GM12878 (cell line): ENCODE measurements around the gene EEF1G. TPM values are rescaled to one million over a fixed set of nuclear protein-coding genes. Genes with fewer than 3 reads are reported as not detected.

Experiments
- ATAC-seq: fragments of 200-7000 bp; cut with Tn5 transposase; 3 replicates; pipeline ENCODE4 v1.9.1; 2020; ENCODE audit warnings: mild to moderate bottlenecking, moderate library complexity
- BruUV-seq: library from RNA; stranded (reverse); fragments of 400-500 nt; replicated peaks from 2 replicates; lab custom pipeline; 2021; lab: Mats Ljungman, UMichigan
- CTCF ChIA-PET: fragments of 300-600 bp; sonication (Branson Sonifier 250); formaldehyde crosslinking; extraction: SDS; loops from one replicate; lab custom pipeline; 2021; ENCODE audit warnings: inconsistent platforms; lab: Yijun Ruan, JAX
- POLR2A ChIA-PET: fragments of 350-600 bp; formaldehyde crosslinking; extraction: SDS; loops from one replicate; lab custom pipeline; 2021; ENCODE audit warnings: inconsistent platforms; lab: Charles Lee
- RAD21 ChIA-PET: fragments of 300-600 bp; sonication (Branson Sonifier 250); formaldehyde crosslinking; loops from one replicate; lab custom pipeline; 2023; ENCODE audit warnings: antibody characterized with exemption; ENCODE audit not compliant: unreplicated experiment; lab: Charles Lee
- SMC1A ChIA-PET: fragments of 300-600 bp; sonication (Branson Sonifier 250); formaldehyde crosslinking; loops from one replicate; lab custom pipeline; 2023; ENCODE audit not compliant: unreplicated experiment, uncharacterized antibody; lab: Charles Lee
- DNase-seq: peaks from one replicate; pipeline ENCODE4 v3.0.0-alpha.2; 2011; ENCODE audit warnings: low read depth, low spot score
- FAIRE-seq: peaks from 3 replicates; lab custom pipeline; 2011; peaks lifted over from hg19 to GRCh38; lab: Jason Lieb, UNC
- H2AFZ ChIP-seq: 2 replicates; pipeline ENCODE4 v1.6.0; 2011; ENCODE audit warnings: low read depth, low read length, control low read depth; ENCODE audit not compliant: control insufficient read depth
- H3K27ac ChIP-seq: 2 replicates; pipeline ENCODE4 v1.5.1; 2011; ENCODE audit warnings: control low read depth; ENCODE audit not compliant: control insufficient read depth, insufficient read depth
- H3K27me3 ChIP-seq, 2 experiments: replicated peaks in 1 of 2; 2 replicates each; pipeline versions ENCODE4 v1.6.0 to v1.6.1; 2011; ENCODE audit warnings: low read length in 1 of 2; ENCODE audit not compliant: control insufficient read depth in 2 of 2, insufficient read depth in 2 of 2
- H3K36me3 ChIP-seq, 2 experiments: 2 replicates each; pipeline ENCODE4 v1.5.1; 2011; ENCODE audit warnings: low read length in 1 of 2; ENCODE audit not compliant: control insufficient read depth in 2 of 2, insufficient read depth in 2 of 2
- H3K4me1 ChIP-seq: 2 replicates; pipeline ENCODE4 v1.6.1; 2011; ENCODE audit warnings: mild to moderate bottlenecking, low read length, moderate library complexity, mixed read lengths; ENCODE audit not compliant: control insufficient read depth, insufficient read depth
- H3K4me2 ChIP-seq: 2 replicates; pipeline ENCODE4 v1.6.0; 2011; ENCODE audit warnings: control low read depth; ENCODE audit not compliant: control insufficient read depth, insufficient read depth
- H3K4me3 ChIP-seq: fragments of 200-600 bp; sonication (generic); 2 replicates; pipeline ENCODE4 v1.5.1; 2016
- H3K79me2 ChIP-seq: 2 replicates; pipeline ENCODE4 v1.6.0; 2011; ENCODE audit warnings: low read length; ENCODE audit not compliant: control insufficient read depth, insufficient read depth
- H3K9ac ChIP-seq: 2 replicates; pipeline ENCODE4 v1.8.0; 2011; ENCODE audit warnings: low read length, control low read depth, mixed read lengths; ENCODE audit not compliant: control insufficient read depth, insufficient read depth
- H3K9me3 ChIP-seq: replicated peaks from 3 replicates; pipeline ENCODE4 v1.5.1; 2011; ENCODE audit warnings: mild to moderate bottlenecking, low read length; ENCODE audit not compliant: control insufficient read depth, insufficient read depth
- H4K20me1 ChIP-seq: 2 replicates; pipeline ENCODE4 v1.6.0; 2011; ENCODE audit not compliant: control insufficient read depth, insufficient read depth
- CBFB ChIP-seq: IDR thresholded peaks from 2 replicates; pipeline ENCODE4 v1.6.1; 2016; ENCODE audit warnings: antibody characterized with exemption, low read depth
- CTCF ChIP-seq, 3 experiments: IDR thresholded peaks in 2 of 3; conservative IDR thresholded peaks in 1 of 3; 2 replicates each; pipeline ENCODE4 v1.5.1; 2011; ENCODE audit warnings: low read depth in 3 of 3, low read length in 3 of 3, mild to moderate bottlenecking in 3 of 3, control low read depth in 2 of 3, moderate library complexity in 2 of 3, inconsistent platforms in 1 of 3, mixed read lengths in 1 of 3; ENCODE audit not compliant: control insufficient read depth in 2 of 3, insufficient read depth in 1 of 3; ENCODE audit errors: extremely low read depth in 1 of 3
- E2F4 ChIP-seq: IDR thresholded peaks from 2 replicates; pipeline ENCODE4 v1.6.1; 2012; ENCODE audit warnings: low read depth, low read length, improper control_type of control experiment
- E2F8 ChIP-seq: fragments of 450-650 bp; IDR thresholded peaks from 2 replicates; pipeline ENCODE4 v1.6.1; 2018; ENCODE audit warnings: mild to moderate bottlenecking, low read depth, moderate library complexity; ENCODE audit not compliant: partially characterized antibody
- ESRRA ChIP-seq: IDR thresholded peaks from 2 replicates; pipeline ENCODE4 v1.6.1; 2012; ENCODE audit warnings: mild to moderate bottlenecking, low read length, improper control_type of control experiment
- IKZF2 ChIP-seq, 2 experiments: fragments of 450-650 bp; IDR thresholded peaks; 2 replicates each; pipeline ENCODE4 v1.6.1; 2017; ENCODE audit warnings: mild to moderate bottlenecking in 2 of 2, moderate library complexity in 2 of 2
- IRF3 ChIP-seq: fragments of 450-650 bp; IDR thresholded peaks from 2 replicates; pipeline ENCODE4 v1.6.1; 2014; ENCODE audit warnings: mild to moderate bottlenecking
- KDM1A ChIP-seq: fragments of 200-600 bp; sonication (generic); IDR thresholded peaks from 2 replicates; pipeline ENCODE4 v1.6.1; 2016; ENCODE audit warnings: borderline replicate concordance
- MTA3 ChIP-seq: IDR thresholded peaks from 2 replicates; pipeline ENCODE4 v1.6.1; 2012; ENCODE audit warnings: low read length, inconsistent platforms, borderline replicate concordance
- MYB ChIP-seq: fragments of 150-350 bp; IDR thresholded peaks from 2 replicates; pipeline ENCODE4 v1.6.1; 2014; ENCODE audit warnings: mild to moderate bottlenecking, low read depth, low read length, borderline replicate concordance
- PRDM15 ChIP-seq: fragments of 450-650 bp; formaldehyde crosslinking; IDR thresholded peaks from 2 replicates; pipeline ENCODE4 v1.4.0; 2020; ENCODE audit warnings: mild to moderate bottlenecking, moderate library complexity
- WGBS: methylation state at CpG from one replicate; pipeline ENCODE4 v1.1.6; 2016; ENCODE audit warnings: low lambda C conversion rate; ENCODE audit not compliant: insufficient replicate concordance, insufficient coverage; ENCODE audit errors: missing lambda C conversion rate; 5-methylcytosine and 5-hydroxymethylcytosine counted together
- in situ Hi-C: fragments of 300-500 bp; cut with MboI; formaldehyde crosslinking; loops from 9 replicates; pipeline ENCODE4 v1.14.3; 2018; ENCODE audit warnings: mixed read lengths
- intact Hi-C: fragments of 100-400 bp; cut with micrococcal nuclease; formaldehyde crosslinking; loops from one replicate; pipeline ENCODE4 v1.14.2; 2022; ENCODE audit not compliant: unreplicated experiment
- polyA plus RNA-seq, 11 experiments: library from polyadenylated mRNA; depleted of rRNA in 4 of 11; unstranded in 6 of 11; stranded (reverse) in 5 of 11; fragments of >200 nt; fragmentation: Nextera tagmentation in 4 of 11; fragmentation: Illumina TruSeq in 1 of 11; extraction: Ambion mirVana in 4 of 11; extraction: Trizol in 1 of 11; gene quantifications; 1 replicate in 1 of 11; 2 replicates in 10 of 11; pipeline versions ENCODE4 v1.2.1 to v1.2.3, GENCODE V29; 2011 to 2016; ENCODE audit warnings: inconsistent platforms in 2 of 11, missing spikeins in 2 of 11, low read depth in 1 of 11
- total RNA-seq, 4 experiments: library from RNA; depleted of rRNA in 3 of 4; stranded (reverse); fragments of >200 nt in 3 of 4; fragmentation: Illumina TruSeq in 1 of 4; extraction: Trizol in 1 of 4; gene quantifications; 2 replicates each; pipeline versions ENCODE4 v1.2.1 to v1.2.3, GENCODE V29; 2013 to 2021

The EEF1G gene
- total and polyA plus RNA-seq, 10 of the 15 experiments (the other 5 are each of a cell fraction or from before 2014, with no cell fraction given): 850 to 2,739 (median 2,277) TPM

- CTCF ChIA-PET: interaction anchor here (1.0 to 1.6 kb wide), 2 partner anchors 50 to 126 kb away, joined by 3 to 4 read pairs; no protein-coding TSS in a partner anchor
- 76% methylated on average over 17 of the region's 17 CpGs for WGBS
- H3K4me1 ChIP-seq: peaks cover 55% of the 10 kb centered on the region
- POLR2A ChIA-PET: interaction anchor here (0.6 kb wide), 1 partner anchor 210 kb away, joined by 3 read pairs; no protein-coding TSS in a partner anchor
- SMC1A ChIA-PET: no interaction called here
- in situ Hi-C loops (no loop called here), intact Hi-C loops (no loop called here)
- H3K9me3 ChIP-seq: no peaks in the 10 kb centered on the region
- ATAC-seq (no peak), DNase-seq (no peak), FAIRE-seq (no peak)
- H4K20me1 ChIP-seq: no peaks in the 10 kb centered on the region; the same call in 1 of the 2 replicates
- no TSS peak for BruUV-seq
- H3K79me2 ChIP-seq: peaks cover 22% of the 10 kb centered on the region
- H3K27me3 ChIP-seq: no peaks in the 10 kb centered on the region; a peak in 2 of 4 replicates
- no peak overlapping the region for H3K4me2 ChIP-seq
- H2AFZ ChIP-seq: no peak overlapping the region
- H3K36me3 ChIP-seq: no peaks in the 10 kb centered on the region
- H3K4me3 ChIP-seq: no peak overlapping the region
- no peak overlapping the region for H3K9ac ChIP-seq
- no peak overlapping the region for H3K27ac ChIP-seq
- RAD21 ChIA-PET: interaction anchor here (13.9 kb wide), 1 partner anchor 6 kb away, joined by 313 read pairs; the partner anchor contains the start of gene AHNAK
- TF ChIP-seq MTA3: no peak
- no peak for TF ChIP-seq PRDM15 (CRISPR knock-in tag)
- no peak for TF ChIP-seq MYB
- no peak for TF ChIP-seq IKZF2 (IDR thresholded peaks at IDR 0.05)
- no peak for TF ChIP-seq ESRRA
- TF ChIP-seq CTCF (IDR thresholded peaks at IDR 0.05 in 2 of 3, conservative IDR thresholded peaks at IDR 0.05 in 1 of 3; ENCODE audit: control insufficient read depth in 2 of 3, extremely low read depth in 1 of 3, insufficient read depth in 1 of 3, low read depth in 3 of 3, low read length in 3 of 3): no peak
- TF ChIP-seq E2F4: no peak
- TF ChIP-seq IRF3: no peak
- no peak for TF ChIP-seq E2F8
- TF ChIP-seq KDM1A: no peak
- TF ChIP-seq CBFB: no peak
Observed at GRCh38 chr11:62548545-62549335, 25.0 kb downstream of the EEF1G start.
